G401 (cell line): Measurements from ENCODE around the gene MACROH2A2. TPM values are rescaled to one million over a fixed set of nuclear protein-coding genes. Genes with fewer than 3 reads are reported as not detected.
"Not testable (repeated sequence)": the region's sequence is repeated elsewhere in the genome, so short reads cannot be mapped to it uniquely, and the experiment has no call there.

ENCODE experiments used
- DNase-seq: peaks from one replicate; pipeline ENCODE4 v3.0.0-alpha.2; 2015; ENCODE audit warnings: low spot score
- in situ Hi-C: cut with HindIII; loops from 2 replicates; pipeline ENCODE4 v1.10.0; 2016; ENCODE audit warnings: low sequenced_read_pairs, mixed read lengths
- total RNA-seq: library from RNA; depleted of rRNA; stranded (reverse); fragments of >200 nt; shearing (Covaris generic); gene quantifications from 2 replicates; pipeline ENCODE4 v1.2.3, GENCODE V29; 2014; rRNA removed

MACROH2A2 gene
- 83.1 and 100 TPM in 2 replicates for total RNA-seq

GRCh38 chr10:70052462-70053217 lies at the start of gene MACROH2A2:
MACROH2A2 (plus strand) TSS chr10:70052846; CDS start chr10:70075659, 22,813 bp downstream.
- in situ Hi-C loops: no loop called here
- peak; percentile 89 for DNase-seq

GRCh38 chr10:70007116-70007820 lies 45.4 kb upstream of the MACROH2A2 start:
- in situ Hi-C loops: no loop called here
- DNase-seq: no peak

- in situ Hi-C loops: no loop called here
- no peak for DNase-seq
These were observed 21.4 kb upstream of the MACROH2A2 start for GRCh38 chr10:70031215-70031614.

- in situ Hi-C loops: no loop called here
- no peak for DNase-seq
These were observed 19.9 kb upstream of the MACROH2A2 start for GRCh38 chr10:70032667-70033289.

- DNase-seq: peak; percentile 79
- in situ Hi-C loops: no loop called here
These were observed 18.4 kb upstream of the MACROH2A2 start for GRCh38 chr10:70034232-70034631.

- DNase-seq: peak; percentile 66
- in situ Hi-C loops: no loop called here
These were observed 17.1 kb upstream of the MACROH2A2 start for GRCh38 chr10:70035531-70035930.

GRCh38 chr10:70038923-70039322 lies 13.7 kb upstream of the MACROH2A2 start:
- DNase-seq: no peak
- in situ Hi-C loops: no loop called here

- in situ Hi-C loops: no loop called here
- DNase-seq: no peak
These were observed 11.6 kb upstream of the MACROH2A2 start for GRCh38 chr10:70041016-70041415.

- DNase-seq, in situ Hi-C loops: not testable (repeated sequence)
These were observed 10.9 kb upstream of the MACROH2A2 start for GRCh38 chr10:70041739-70042138.

- DNase-seq, in situ Hi-C loops: not testable (repeated sequence)
These were observed 5.6 kb upstream of the MACROH2A2 start for GRCh38 chr10:70047066-70047465.

- no peak for DNase-seq
- in situ Hi-C loops: no loop called here
These were observed 4.5 kb upstream of the MACROH2A2 start for GRCh38 chr10:70048030-70048723.

- DNase-seq: peak; percentile 58
- in situ Hi-C loops: no loop called here
These were observed 798 bp upstream of the MACROH2A2 start for GRCh38 chr10:70051848-70052247.

- no peak for DNase-seq
- in situ Hi-C loops: no loop called here
These were observed 683 bp downstream of the MACROH2A2 start for GRCh38 chr10:70053218-70053840.

GRCh38 chr10:70053841-70054288 lies 1.2 kb downstream of the MACROH2A2 start:
- in situ Hi-C loops: no loop called here
- DNase-seq: peak; percentile 22

- in situ Hi-C loops: no loop called here
These were observed 2.3 kb downstream of the MACROH2A2 start for GRCh38 chr10:70054902-70055301.

GRCh38 chr10:70055550-70055949 lies 2.9 kb downstream of the MACROH2A2 start:
- DNase-seq: no peak

More at GRCh38 chr10:70054902-70055301, 2.3 kb downstream of the MACROH2A2 start:
- no peak for DNase-seq

GRCh38 chr10:70057306-70057705 lies 4.7 kb downstream of the MACROH2A2 start:
- in situ Hi-C loops: no loop called here

More at GRCh38 chr10:70055550-70055949, 2.9 kb downstream of the MACROH2A2 start:
- in situ Hi-C loops: no loop called here

GRCh38 chr10:70060389-70060788 lies 7.7 kb downstream of the MACROH2A2 start:
- in situ Hi-C loops: no loop called here
- no peak for DNase-seq

More at GRCh38 chr10:70057306-70057705, 4.7 kb downstream of the MACROH2A2 start:
- DNase-seq: no peak
